ENCODE data around the gene ARHGAP26. TPM values are rescaled to one million over a fixed set of nuclear protein-coding genes. Genes with fewer than 3 reads are reported as not detected.

Gene ARHGAP26
- total and polyA plus RNA-seq, 2 experiments from 2014 or later: 9.5 to 16.8 TPM

- Histone ChIP-seq H3K9me2 (ENCODE audit: insufficient read depth) (peaks cover 6% of the 10 kb centered on the region), H3K79me2 (replicated peaks; ENCODE audit: insufficient read depth) (no peaks in the 10 kb centered on the region), H3K27ac (ENCODE audit: low read depth) (no peak overlapping the region), H3K4me1 (ENCODE audit: insufficient read depth) (peaks cover 35% of the 10 kb centered on the region), H3K36me3 (ENCODE audit: insufficient read depth) (no peaks in the 10 kb centered on the region), H3K27me3 (ENCODE audit: insufficient read depth) (no peaks in the 10 kb centered on the region), H3K4me2 (no peak overlapping the region), H4K20me1 (replicated peaks; ENCODE audit: insufficient read depth) (no peaks in the 10 kb centered on the region), H3K4me3 (no peak overlapping the region), H3F3A (replicated peaks; ENCODE audit: low read depth) (no peaks in the 10 kb centered on the region), H2AFZ (no peak overlapping the region)
- no peak for TF ChIP-seq JUNB (IDR thresholded peaks at IDR 0.05; ENCODE audit: unreplicated experiment)
- TF ChIP-seq EZH2 (IDR thresholded peaks at IDR 0.05; ENCODE audit: low read depth, unreplicated experiment): no peak
- TF ChIP-seq STAT1 (IDR thresholded peaks at IDR 0.05; ENCODE audit: unreplicated experiment): no peak
- no peak for TF ChIP-seq NANOG (IDR thresholded peaks at IDR 0.05; ENCODE audit: borderline replicate concordance)
- no peak for TF ChIP-seq EZH2phosphoT487 (IDR thresholded peaks at IDR 0.05; ENCODE audit: unreplicated experiment)
- TF ChIP-seq ZNF114 (CRISPR knock-in tag; IDR thresholded peaks at IDR 0.05): no peak
- TF ChIP-seq ZNF331 (CRISPR knock-in tag; IDR thresholded peaks at IDR 0.05; ENCODE audit: low read depth): no peak
- no peak for TF ChIP-seq POLR2AphosphoS5 (IDR thresholded peaks at IDR 0.05; ENCODE audit: low read depth)
- TF ChIP-seq ETS1 (IDR thresholded peaks at IDR 0.05): no peak
- no peak for TF ChIP-seq REST (IDR thresholded peaks at IDR 0.05; ENCODE audit: unreplicated experiment)
- TF ChIP-seq CTCF (conservative IDR thresholded peaks at IDR 0.05; ENCODE audit: low read depth in 2 of 2): no peak
- TF ChIP-seq CREB1 (CRISPR knock-in tag; IDR thresholded peaks at IDR 0.05; ENCODE audit: low read depth): no peak
- TF ChIP-seq ZNF462 (CRISPR knock-in tag; IDR thresholded peaks at IDR 0.05): no peak
- H3K27me3 Mint-ChIP-seq (ENCODE audit: insufficient read depth, low read depth, poor library complexity): peaks cover 2% of the 10 kb centered on the region
- H3K4me1 Mint-ChIP-seq: peaks cover 40% of the 10 kb centered on the region
- no peaks in the 10 kb centered on the region for H3K9me3 Mint-ChIP-seq
- no peak overlapping the region for H3K4me3 Mint-ChIP-seq
- H3K36me3 Mint-ChIP-seq (ENCODE audit: low read depth): peaks cover 2% of the 10 kb centered on the region; the same call in 1 of the 3 replicates
- DNase-seq (ENCODE audit: low spot score) (no peak), ATAC-seq (no peak)
- H3K27ac Mint-ChIP-seq: peak overlapping the region; percentile 22
Measured at GRCh38 chr5:143117821-143118220, 347.6 kb downstream of the ARHGAP26 start.

Measured in GM23338 (cell line).